Thyroid gland (tissue), 4 donors: ENCODE measurements around the gene ULK4.

Source experiments
- CTCF ChIP-seq, 6 experiments: fragments of 200-600 bp in 3 of 6; fragments of 450-650 bp in 3 of 6; sonication (generic) in 3 of 6; IDR thresholded peaks; one replicate each; pipeline ENCODE4 v1.5.1; 2016 to 2019; ENCODE audit warnings: antibody characterized with exemption in 6 of 6, mild to moderate bottlenecking in 2 of 6, inconsistent platforms in 1 of 6, moderate library complexity in 1 of 6
- POLR2A ChIP-seq, 2 donors: fragments of 450-650 bp; IDR thresholded peaks; one replicate each; pipeline ENCODE4 v1.6.1; 2017; ENCODE audit warnings: antibody characterized with exemption in 2 of 2, mild to moderate bottlenecking in 2 of 2, moderate library complexity in 1 of 2

- TF ChIP-seq CTCF (IDR thresholded peaks at IDR 0.05), result no peak
- TF ChIP-seq POLR2A (IDR thresholded peaks at IDR 0.05), result no peak
Observed at GRCh38 chr3:41819236-41819635, 142.7 kb downstream of the ULK4 start.
